Peyer's patch (tissue), 4 donors: ENCODE measurements around the gene SLC35A4.

Experiments
- CTCF ChIP-seq, 6 experiments: fragments of 450-650 bp in 4 of 6; fragments of 200-600 bp in 2 of 6; sonication (generic) in 1 of 6; IDR thresholded peaks; one replicate each; pipeline ENCODE4 v1.5.1; 2017 to 2019; ENCODE audit warnings: antibody characterized with exemption in 6 of 6, mild to moderate bottlenecking in 3 of 6, moderate library complexity in 1 of 6
- POLR2A ChIP-seq, 2 donors: fragments of 450-650 bp; IDR thresholded peaks; one replicate each; pipeline ENCODE4 v1.5.1; 2017; ENCODE audit warnings: antibody characterized with exemption in 2 of 2, mild to moderate bottlenecking in 2 of 2, moderate library complexity in 2 of 2

GRCh38 chr5:140571105-140571504 lies 6.5 kb downstream of the SLC35A4 start:
- TF ChIP-seq CTCF (IDR thresholded peaks at IDR 0.05) (no peak), POLR2A (IDR thresholded peaks at IDR 0.05) (no peak)
